Measurements from ENCODE around the gene POPDC3.

GRCh38 chr6:105215506-105215905, 35.7 kb upstream of the POPDC3 start:
- TF ChIP-seq CTCF (IDR thresholded peaks at IDR 0.05) = no peak
- no peak for TF ChIP-seq POLR2A (IDR thresholded peaks at IDR 0.05)
